ENCODE measurements around the gene RPUSD4. TPM values are rescaled to one million over a fixed set of nuclear protein-coding genes. Genes with fewer than 3 reads are reported as not detected.

The RPUSD4 gene
- total RNA-seq, 1 donor from 2014 or later: 47.9 TPM

- no peak for TF ChIP-seq CTCF (IDR thresholded peaks at IDR 0.05; ENCODE audit: insufficient read depth, low read length, severe bottlenecking)
- DNase-seq (ENCODE audit: low read depth) (no peak), FAIRE-seq (peak; percentile 7)
- Histone ChIP-seq H3K27me3 (ENCODE audit: control insufficient read depth, insufficient read depth, low read length) (no peaks in the 10 kb centered on the region), H3K4me3 (ENCODE audit: low read depth, low read length) (no peak overlapping the region), H3K36me3 (ENCODE audit: control insufficient read depth, insufficient read depth, low read length) (no peaks in the 10 kb centered on the region)
Measured at GRCh38 chr11:126166413-126166812, 45.0 kb downstream of the RPUSD4 start.

GRCh38 chr11:126165757-126166156 lies 45.7 kb downstream of the RPUSD4 start:
- FAIRE-seq: no peak
- Histone ChIP-seq H3K4me3 (ENCODE audit: low read depth, low read length) (no peak overlapping the region), H3K36me3 (ENCODE audit: control insufficient read depth, insufficient read depth, low read length) (no peaks in the 10 kb centered on the region), H3K27me3 (ENCODE audit: control insufficient read depth, insufficient read depth, low read length) (no peaks in the 10 kb centered on the region)
- TF ChIP-seq CTCF (IDR thresholded peaks at IDR 0.05; ENCODE audit: insufficient read depth, low read length, severe bottlenecking): no peak
- no peak for DNase-seq (ENCODE audit: low read depth)

- no peaks in the 10 kb centered on the region for H3K27me3 ChIP-seq (ENCODE audit: control insufficient read depth, insufficient read depth, low read length)
- TF ChIP-seq CTCF (IDR thresholded peaks at IDR 0.05; ENCODE audit: insufficient read depth, low read length, severe bottlenecking): no peak
- DNase-seq (ENCODE audit: low read depth) (no peak), FAIRE-seq (no peak)
- no peaks in the 10 kb centered on the region for H3K36me3 ChIP-seq (ENCODE audit: control insufficient read depth, insufficient read depth, low read length)
- H3K4me3 ChIP-seq (ENCODE audit: low read depth, low read length): no peak overlapping the region
Measured at GRCh38 chr11:126165311-126165720, 46.1 kb downstream of the RPUSD4 start.

GRCh38 chr11:126164781-126165180 lies 46.7 kb downstream of the RPUSD4 start:
- DNase-seq (ENCODE audit: low read depth): no peak

GRCh38 chr11:126163779-126164178 lies 47.7 kb downstream of the RPUSD4 start:
- FAIRE-seq: no peak
- Histone ChIP-seq H3K4me3 (ENCODE audit: low read depth, low read length) (no peak overlapping the region), H3K27me3 (ENCODE audit: control insufficient read depth, insufficient read depth, low read length) (no peaks in the 10 kb centered on the region), H3K36me3 (ENCODE audit: control insufficient read depth, insufficient read depth, low read length) (no peaks in the 10 kb centered on the region)
- DNase-seq (ENCODE audit: low read depth): no peak
- TF ChIP-seq CTCF (IDR thresholded peaks at IDR 0.05; ENCODE audit: insufficient read depth, low read length, severe bottlenecking): no peak

More at GRCh38 chr11:126164781-126165180, 46.7 kb downstream of the RPUSD4 start:
- TF ChIP-seq CTCF (IDR thresholded peaks at IDR 0.05; ENCODE audit: insufficient read depth, low read length, severe bottlenecking): no peak
- no peaks in the 10 kb centered on the region for H3K36me3 ChIP-seq (ENCODE audit: control insufficient read depth, insufficient read depth, low read length)
- no peak overlapping the region for H3K4me3 ChIP-seq (ENCODE audit: low read depth, low read length)
- H3K27me3 ChIP-seq (ENCODE audit: control insufficient read depth, insufficient read depth, low read length): no peaks in the 10 kb centered on the region
- FAIRE-seq: no peak

- TF ChIP-seq CTCF (IDR thresholded peaks at IDR 0.05; ENCODE audit: insufficient read depth, low read length, severe bottlenecking): no peak
- FAIRE-seq (no peak), DNase-seq (ENCODE audit: low read depth) (peak; percentile 52)
- H3K27me3 ChIP-seq (ENCODE audit: control insufficient read depth, insufficient read depth, low read length): no peaks in the 10 kb centered on the region
- no peaks in the 10 kb centered on the region for H3K36me3 ChIP-seq (ENCODE audit: control insufficient read depth, insufficient read depth, low read length)
- H3K4me3 ChIP-seq (ENCODE audit: low read depth, low read length): no peak overlapping the region
Measured at GRCh38 chr11:126163074-126163700, 48.3 kb downstream of the RPUSD4 start.

Measured in bronchial epithelial cell (primary cell).